CD4-positive, alpha-beta T cell (primary cell): ENCODE results near the gene TMEM181. TPM values are rescaled to one million over a fixed set of nuclear protein-coding genes. Genes with fewer than 3 reads are reported as not detected.

Experiments
- ATAC-seq: fragments of 200-7000 bp; cut with Tn5 transposase; one replicate; pipeline ENCODE4 v1.10.0; 2022; ENCODE audit warnings: mild to moderate bottlenecking; ENCODE audit not compliant: poor library complexity
- CTCF ChIA-PET: fragments of 350-600 bp; sonication (Branson Sonifier 250); formaldehyde crosslinking; loops from one replicate; lab custom pipeline; 2021; ENCODE audit warnings: antibody characterized with exemption, inconsistent platforms; lab: Charles Lee
- POLR2A ChIA-PET: fragments of 350-600 bp; sonication (Branson Sonifier 250); formaldehyde crosslinking; loops from one replicate; lab custom pipeline; 2021; ENCODE audit warnings: antibody characterized with exemption, inconsistent platforms; lab: Charles Lee
- DNase-seq, 14 experiments: peaks; one replicate each; pipeline ENCODE4 v3.0.0-alpha.2; 2013 to 2020; ENCODE audit warnings: mixed read lengths in 2 of 14
- H3K27ac ChIP-seq, 2 donors: one replicate each; pipeline versions ENCODE4 v1.5.1 to v1.7.0; 2013; ENCODE audit warnings: low read length in 2 of 2, low read depth in 1 of 2, mild to moderate bottlenecking in 1 of 2
- H3K27me3 ChIP-seq, 2 experiments: 1 replicate in 1 of 2; 2 replicates in 1 of 2; pipeline versions ENCODE4 v1.6.1 to v1.7.0; 2013; ENCODE audit warnings: low read length in 2 of 2, control low read depth in 1 of 2, mild to moderate bottlenecking in 1 of 2, moderate library complexity in 1 of 2; ENCODE audit not compliant: insufficient read depth in 2 of 2, control insufficient read depth in 1 of 2
- H3K36me3 ChIP-seq: one replicate; pipeline ENCODE4 v1.6.1; 2013; ENCODE audit warnings: low read length, control low read depth; ENCODE audit not compliant: insufficient read depth
- H3K4me1 ChIP-seq: one replicate; pipeline ENCODE4 v1.6.1; 2013; ENCODE audit warnings: low read length, control low read depth; ENCODE audit not compliant: insufficient read depth
- H3K4me3 ChIP-seq: one replicate; pipeline ENCODE4 v1.5.1; 2013; ENCODE audit warnings: mild to moderate bottlenecking, low read length, moderate library complexity
- H3K9me3 ChIP-seq, 2 experiments: 1 replicate in 1 of 2; 2 replicates in 1 of 2; pipeline versions ENCODE4 v1.6.1 to v1.7.0; 2013; ENCODE audit warnings: low read length in 2 of 2, mild to moderate bottlenecking in 2 of 2, control low read depth in 1 of 2, moderate library complexity in 1 of 2; ENCODE audit not compliant: control insufficient read depth in 1 of 2, insufficient read depth in 1 of 2
- H3K27ac Mint-ChIP-seq: one replicate; pipeline ENCODE4 v1.8.0; 2020; ENCODE audit warnings: mixed read lengths
- H3K27me3 Mint-ChIP-seq: one replicate; pipeline ENCODE4 v1.8.0; 2021; ENCODE audit warnings: mixed read lengths
- H3K36me3 Mint-ChIP-seq: one replicate; pipeline ENCODE4 v1.8.0; 2021; ENCODE audit warnings: low read depth, mixed read lengths
- H3K4me1 Mint-ChIP-seq: one replicate; pipeline ENCODE4 v1.8.0; 2021; ENCODE audit warnings: low read depth, mixed read lengths
- H3K4me3 Mint-ChIP-seq: one replicate; pipeline ENCODE4 v1.8.0; 2020; ENCODE audit warnings: mild to moderate bottlenecking, mixed read lengths
- H3K9me3 Mint-ChIP-seq: one replicate; pipeline ENCODE4 v1.8.0; 2020; ENCODE audit warnings: mixed read lengths
- CTCF ChIP-seq: fragments of 200-600 bp; IDR thresholded peaks from one replicate; pipeline ENCODE4 v1.8.0; 2022; ENCODE audit warnings: antibody characterized with exemption, mild to moderate bottlenecking
- intact Hi-C, 2 experiments: fragments of 100-400 bp; cut with DNase I in 1 of 2; cut with micrococcal nuclease in 1 of 2; formaldehyde crosslinking; loops; one replicate each; pipeline versions ENCODE4 v1.15.1 to v1.9.0; 2023 to 2025; cut with DNase I, micrococcal nuclease
- total RNA-seq, 174 experiments: library from RNA in 2 of 174; stranded (reverse) in 2 of 174; gene quantifications; one replicate each; pipeline ENCODE4 v1.2.3 and lab custom pipeline; 2021 to 2026

The TMEM181 gene
- total RNA-seq, 2 experiments from 2014 or later, result 10.2 to 10.9 TPM

GRCh38 chr6:158662954-158663624 lies 103.2 kb downstream of the TMEM181 start:
- no peaks in the 10 kb centered on the region for H3K27me3 Mint-ChIP-seq
- intact Hi-C loops, result no loop called here
- Histone ChIP-seq H3K27ac (peak overlapping the region in 1 of 2 donors; percentile 22), H3K36me3 (peaks cover 71% of the 10 kb centered on the region), H3K27me3 (no peaks in the 10 kb centered on the region), H3K4me3 (peak overlapping the region; percentile 24), H3K9me3 (no peaks in the 10 kb centered on the region), H3K4me1 (peaks cover 24% of the 10 kb centered on the region)
- TF ChIP-seq CTCF, result no peak
- H3K4me1 Mint-ChIP-seq, result peaks cover 38% of the 10 kb centered on the region
- H3K9me3 Mint-ChIP-seq, result no peaks in the 10 kb centered on the region
- POLR2A ChIA-PET, result interaction anchor here (0.6 to 2.4 kb wide), 7 partner anchors 10 to 104 kb away, joined by 3 to 10 read pairs (median 6); partner anchors contain the start of genes DYNLT1 and SYTL3
- peaks cover 68% of the 10 kb centered on the region for H3K36me3 Mint-ChIP-seq
- DNase-seq, result peak in 5 of 14 experiments; percentile 37 to 54 (median 44)
- H3K27ac Mint-ChIP-seq, result peak overlapping the region; percentile 91
- peak overlapping the region; percentile 82 for H3K4me3 Mint-ChIP-seq
- ATAC-seq, result peak; percentile 58
- CTCF ChIA-PET, result interaction anchor here (6.1 kb wide), 1 partner anchor 27 kb away, joined by 52 read pairs; no protein-coding TSS in a partner anchor

- intact Hi-C loops, result loop anchor here in 1 of 2 experiments (2.0 kb wide), 1 partner anchor 17 kb away; no protein-coding TSS in a partner anchor
- H3K4me3 Mint-ChIP-seq, result peak overlapping the region; percentile 82
- ChIA-PET POLR2A (interaction anchor here (0.6 to 2.4 kb wide), 5 partner anchors 14 to 104 kb away, joined by 3 to 10 read pairs (median 6); partner anchors contain the start of genes DYNLT1 and SYTL3), CTCF (interaction anchor here (6.1 kb wide), 1 partner anchor 27 kb away, joined by 52 read pairs; no protein-coding TSS in a partner anchor)
- no peak for TF ChIP-seq CTCF
- H3K4me1 Mint-ChIP-seq, result peaks cover 37% of the 10 kb centered on the region
- Histone ChIP-seq H3K27me3 (no peaks in the 10 kb centered on the region), H3K36me3 (peaks cover 71% of the 10 kb centered on the region), H3K4me3 (peak overlapping the region; percentile 24), H3K9me3 (no peaks in the 10 kb centered on the region), H3K4me1 (peaks cover 24% of the 10 kb centered on the region), H3K27ac (peak overlapping the region in 1 of 2 donors; percentile 22)
- no peaks in the 10 kb centered on the region for H3K27me3 Mint-ChIP-seq
- ATAC-seq (no peak), DNase-seq (no peak)
- H3K27ac Mint-ChIP-seq, result peak overlapping the region; percentile 91
- H3K36me3 Mint-ChIP-seq, result peaks cover 73% of the 10 kb centered on the region
- H3K9me3 Mint-ChIP-seq, result no peaks in the 10 kb centered on the region
Observed at GRCh38 chr6:158663625-158664165, 103.8 kb downstream of the TMEM181 start.

GRCh38 chr6:158665332-158665731 lies 105.4 kb downstream of the TMEM181 start:
- Mint-ChIP-seq H3K27ac (no peak overlapping the region), H3K9me3 (no peaks in the 10 kb centered on the region), H3K4me1 (peaks cover 30% of the 10 kb centered on the region), H3K27me3 (no peaks in the 10 kb centered on the region), H3K4me3 (no peak overlapping the region), H3K36me3 (peaks cover 81% of the 10 kb centered on the region)
- TF ChIP-seq CTCF, result no peak
- Histone ChIP-seq H3K27ac (no peak overlapping the region), H3K27me3 (no peaks in the 10 kb centered on the region), H3K4me3 (no peak overlapping the region), H3K36me3 (peaks cover 70% of the 10 kb centered on the region), H3K9me3 (no peaks in the 10 kb centered on the region), H3K4me1 (peaks cover 17% of the 10 kb centered on the region)
- CTCF ChIA-PET, result no interaction called here
- POLR2A ChIA-PET, result interaction anchor here (0.9 kb wide), 1 partner anchor 16 kb away, joined by 3 read pairs; the partner anchor contains the start of gene SYTL3
- intact Hi-C loops, result loop anchor here in 1 of 2 experiments (2.0 kb wide), 1 partner anchor 15 kb away; no protein-coding TSS in a partner anchor
- no peak for ATAC-seq
- no peak for DNase-seq
